GM12865 (cell line): ENCODE data around the gene PLEKHA6.

ENCODE experiments used
- DNase-seq: peaks from one replicate; pipeline ENCODE4 v3.0.0; 2010; ENCODE audit warnings: low read depth
- H3K4me3 ChIP-seq: 2 replicates; pipeline ENCODE4 v1.5.1; 2011; ENCODE audit warnings: mild to moderate bottlenecking, low read depth, low read length, control low read depth
- CTCF ChIP-seq: IDR thresholded peaks from 2 replicates; pipeline ENCODE4 v1.5.1; 2011; ENCODE audit warnings: low read length, control low read depth, low read depth, inconsistent platforms; ENCODE audit not compliant: insufficient read depth; ENCODE audit errors: missing control alignments

Gene PLEKHA6

DNA sequence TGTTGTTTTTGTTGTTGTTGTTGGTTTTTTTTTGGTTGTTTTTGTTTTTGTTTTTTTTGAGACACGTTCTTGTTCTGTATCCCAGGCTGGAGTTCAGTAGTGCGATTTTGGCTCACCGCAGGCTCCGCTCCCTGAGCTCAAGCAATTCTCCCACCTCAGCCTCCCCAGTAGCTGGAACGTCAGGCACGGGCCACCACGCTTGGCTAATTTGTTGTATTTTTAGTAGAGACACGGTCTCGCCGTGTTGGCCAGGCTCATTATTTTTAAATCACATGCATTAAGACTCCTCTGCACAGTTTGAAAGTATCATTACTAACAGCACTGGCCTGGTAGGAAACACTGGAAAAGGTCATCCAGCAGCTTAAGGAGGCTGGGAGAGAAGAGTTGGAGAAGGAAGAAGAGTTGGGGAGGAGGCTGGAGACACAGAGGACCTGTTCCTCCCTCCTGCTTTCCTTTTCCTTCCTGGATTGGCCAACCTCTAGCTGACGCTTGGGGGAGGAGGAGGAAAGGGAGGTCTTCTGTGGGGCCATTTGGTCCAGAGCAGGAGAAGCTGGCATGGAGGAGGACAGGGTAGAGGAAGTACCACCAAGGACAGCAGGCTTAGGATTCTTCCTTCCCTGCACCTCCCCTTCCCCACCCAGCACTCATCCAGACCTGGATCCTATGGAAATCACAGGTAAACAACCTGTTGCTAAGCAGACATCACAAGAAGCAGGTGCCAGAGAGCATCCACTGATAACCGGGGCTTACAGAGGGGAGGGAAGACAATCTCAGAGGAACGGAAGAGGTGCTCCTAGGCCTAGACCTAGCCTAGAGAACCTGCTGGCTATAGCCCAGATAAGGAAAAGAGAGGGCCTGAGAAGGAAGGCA, 74.1 kb downstream of the PLEKHA6 start:
- no peak for DNase-seq
- H3K4me3 ChIP-seq, result no peak overlapping the region
- no peak for TF ChIP-seq CTCF

GRCh38 chr1:204284929-204285328, 74.8 kb downstream of the PLEKHA6 start:
- H3K4me3 ChIP-seq, result no peak overlapping the region
- TF ChIP-seq CTCF, result no peak
- no peak for DNase-seq

- no peak for TF ChIP-seq CTCF
- no peak for DNase-seq
- H3K4me3 ChIP-seq, result no peak overlapping the region
Measured at GRCh38 chr1:204283711-204284651, 75.7 kb downstream of the PLEKHA6 start.

DNA sequence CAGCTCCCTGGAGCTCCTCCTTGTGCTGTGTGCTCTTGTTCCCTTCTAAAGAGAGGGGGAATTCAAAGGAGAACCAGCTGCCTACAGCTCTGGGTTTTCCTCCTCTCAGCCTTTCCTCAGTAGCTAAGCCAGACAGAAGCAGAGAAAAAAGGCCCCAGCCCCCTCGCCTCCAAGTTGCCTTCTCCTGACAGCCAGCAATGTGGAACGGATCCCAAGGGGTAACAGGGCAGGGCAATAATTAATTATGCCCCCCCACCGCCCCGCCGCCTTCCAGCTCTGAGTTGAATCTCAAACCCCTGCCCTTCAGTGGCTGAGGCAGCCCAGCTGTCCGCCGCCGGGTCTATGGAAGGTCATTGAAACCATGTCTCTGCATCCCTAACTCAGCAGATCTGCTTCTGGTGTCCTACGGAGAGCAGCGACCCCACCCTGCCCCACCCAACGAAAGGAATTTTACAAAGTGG, 76.9 kb downstream of the PLEKHA6 start:
- no peak for TF ChIP-seq CTCF
- no peak overlapping the region for H3K4me3 ChIP-seq
- DNase-seq, result no peak

- no peak for DNase-seq
- no peak for TF ChIP-seq CTCF
- no peak overlapping the region for H3K4me3 ChIP-seq
Measured at GRCh38 chr1:204280099-204280961, 79.4 kb downstream of the PLEKHA6 start.

- no peak overlapping the region for H3K4me3 ChIP-seq
- no peak for TF ChIP-seq CTCF
- DNase-seq, result no peak
Measured at GRCh38 chr1:204278958-204279357, 80.8 kb downstream of the PLEKHA6 start.
